ENCODE results near the gene KCTD19.

DNA sequence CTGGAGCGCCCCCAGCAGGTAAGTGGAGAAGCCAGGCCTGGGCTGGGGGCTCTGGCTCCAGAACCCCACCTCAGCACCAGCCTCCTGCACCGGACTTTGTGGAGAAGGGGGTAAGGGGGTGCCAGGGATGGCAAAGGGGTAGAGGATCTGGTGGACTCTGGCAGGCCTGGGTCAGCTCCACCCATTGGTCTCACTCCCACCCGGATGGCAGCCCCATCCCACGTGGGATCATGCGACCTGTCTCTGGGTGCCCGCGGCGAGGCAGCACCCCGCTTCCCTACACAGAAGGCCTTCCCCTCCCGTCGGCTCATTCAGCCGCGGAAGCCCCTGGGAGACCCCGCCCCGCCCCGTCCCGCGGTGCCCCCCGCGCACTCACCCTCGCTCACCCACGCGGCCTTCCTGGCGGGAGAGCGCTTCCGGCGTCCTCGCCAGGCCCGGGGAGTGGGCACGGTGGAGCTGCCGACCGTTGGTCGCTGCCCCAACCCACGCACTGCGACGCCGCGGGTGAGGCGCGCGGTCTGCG lies 47.7 kb downstream of the KCTD19 start:
- no peak for TF ChIP-seq POLR2AphosphoS5 (IDR thresholded peaks at IDR 0.05; ENCODE audit: low read depth, low read length)
- no peak for TF ChIP-seq POU2F2 (IDR thresholded peaks at IDR 0.05; ENCODE audit: low read depth, low read length)
- no peak for TF ChIP-seq POLR2A (IDR thresholded peaks at IDR 0.05; ENCODE audit: low read depth, low read length)
- no peak for TF ChIP-seq TAF1 (IDR thresholded peaks at IDR 0.05; ENCODE audit: low read depth, low read length)
- no peak for TF ChIP-seq SPI1 (IDR thresholded peaks at IDR 0.05; ENCODE audit: low read depth, low read length)
- no peak for TF ChIP-seq PAX5 (IDR thresholded peaks at IDR 0.05; ENCODE audit: insufficient read depth, low read length, severe bottlenecking)

Data from GM12891 (cell line).